PFSK-1 (cell line): ENCODE data around the gene LSM6.

Source experiments
- FOXP2 ChIP-seq: optimal IDR thresholded peaks from 2 replicates; pipeline ENCODE3; 2011; ENCODE audit warnings: borderline replicate concordance, control low read depth, inconsistent platforms; ENCODE audit not compliant: insufficient read depth; ENCODE audit errors: extremely low read length, extremely low read depth
- POLR2AphosphoS5 ChIP-seq: IDR thresholded peaks from 2 replicates; pipeline ENCODE4 v1.6.1; 2012; ENCODE audit warnings: low read depth, mild to moderate bottlenecking, control low read depth, low read length, moderate library complexity
- REST ChIP-seq, 2 experiments: IDR thresholded peaks; 2 replicates each; pipeline versions ENCODE4 v1.6.1 to v1.8.0; 2011 to 2012; ENCODE audit warnings: low read depth in 2 of 2, low read length in 2 of 2, control low read depth in 1 of 2, inconsistent platforms in 1 of 2, mild to moderate bottlenecking in 1 of 2, moderate library complexity in 1 of 2; ENCODE audit not compliant: insufficient read depth in 1 of 2
- SIN3A ChIP-seq: IDR thresholded peaks from 2 replicates; pipeline ENCODE4 v1.6.1; 2012; ENCODE audit warnings: mild to moderate bottlenecking, low read length, moderate library complexity, borderline replicate concordance; ENCODE audit not compliant: insufficient read depth
- TAF1 ChIP-seq: IDR thresholded peaks from 2 replicates; pipeline ENCODE4 v1.6.1; 2012; ENCODE audit warnings: low read length, control low read depth, borderline replicate concordance; ENCODE audit not compliant: insufficient read depth

GRCh38 chr4:146176891-146177290, 1.4 kb downstream of the LSM6 start:
- TF ChIP-seq REST (IDR thresholded peaks at IDR 0.05; ENCODE audit: insufficient read depth in 1 of 2, low read depth in 2 of 2, low read length in 2 of 2), result no peak
- TF ChIP-seq TAF1, result no peak
- no peak for TF ChIP-seq POLR2AphosphoS5
- no peak for TF ChIP-seq SIN3A
- TF ChIP-seq FOXP2, result no peak
